GM19240 (cell line): ENCODE data around the gene STX16.

Source experiments
- DNase-seq: peaks from one replicate; pipeline ENCODE4 v3.0.0; 2011; ENCODE audit warnings: low spot score; ENCODE audit not compliant: insufficient read length

The STX16 gene

DNA sequence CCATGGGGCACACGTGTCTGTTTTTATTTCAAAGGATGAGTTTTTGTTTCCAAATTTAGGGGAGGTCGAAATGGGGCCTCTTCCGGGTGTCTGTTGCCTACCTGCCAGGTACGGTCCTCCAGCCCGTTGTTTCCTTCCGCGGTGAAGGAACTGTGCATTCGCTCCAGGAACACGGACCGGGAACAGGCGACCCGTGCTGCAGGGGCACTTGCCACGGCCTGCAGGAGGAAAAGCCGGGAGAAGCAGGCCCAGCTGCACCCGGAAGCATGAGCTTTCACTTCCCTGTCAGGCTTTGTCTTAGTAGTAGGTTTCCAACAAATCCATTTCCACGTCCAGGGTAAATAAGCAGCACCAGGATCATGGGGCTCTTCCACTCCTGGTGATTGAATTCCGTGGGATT, 24.6 kb downstream of the STX16 start:
- no peak for DNase-seq

GRCh38 chr20:58676161-58676560, 25.1 kb downstream of the STX16 start:
- no peak for DNase-seq

DNA sequence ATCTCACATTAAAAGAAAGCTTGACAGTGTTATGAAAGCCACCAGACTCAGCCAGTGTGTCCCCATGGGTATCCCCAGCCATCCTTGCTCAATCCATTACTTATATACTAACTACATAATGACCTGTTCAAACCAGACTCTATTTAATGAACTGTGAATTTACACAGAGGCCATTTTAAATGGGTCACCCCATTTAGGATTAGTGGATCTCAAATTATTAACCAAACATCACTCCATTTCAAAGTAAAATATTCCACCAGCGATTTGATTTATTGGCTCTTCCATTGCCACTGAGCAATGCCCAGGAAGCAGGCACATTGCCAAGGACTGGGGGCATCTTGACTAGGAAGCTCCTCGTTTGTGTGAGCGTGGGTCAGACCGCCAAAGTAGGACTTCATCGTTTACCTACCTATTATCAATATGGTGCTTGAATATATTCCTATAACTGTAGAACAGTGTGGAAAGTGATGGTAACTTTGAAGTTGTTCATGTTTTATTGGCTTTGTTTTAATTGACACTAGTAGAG, 26.1 kb downstream of the STX16 start:
- DNase-seq, result no peak

GRCh38 chr20:58677808-58678207, 26.7 kb downstream of the STX16 start:
- no peak for DNase-seq

GRCh38 chr20:58678806-58679205, 27.7 kb downstream of the STX16 start:
- no peak for DNase-seq

DNA sequence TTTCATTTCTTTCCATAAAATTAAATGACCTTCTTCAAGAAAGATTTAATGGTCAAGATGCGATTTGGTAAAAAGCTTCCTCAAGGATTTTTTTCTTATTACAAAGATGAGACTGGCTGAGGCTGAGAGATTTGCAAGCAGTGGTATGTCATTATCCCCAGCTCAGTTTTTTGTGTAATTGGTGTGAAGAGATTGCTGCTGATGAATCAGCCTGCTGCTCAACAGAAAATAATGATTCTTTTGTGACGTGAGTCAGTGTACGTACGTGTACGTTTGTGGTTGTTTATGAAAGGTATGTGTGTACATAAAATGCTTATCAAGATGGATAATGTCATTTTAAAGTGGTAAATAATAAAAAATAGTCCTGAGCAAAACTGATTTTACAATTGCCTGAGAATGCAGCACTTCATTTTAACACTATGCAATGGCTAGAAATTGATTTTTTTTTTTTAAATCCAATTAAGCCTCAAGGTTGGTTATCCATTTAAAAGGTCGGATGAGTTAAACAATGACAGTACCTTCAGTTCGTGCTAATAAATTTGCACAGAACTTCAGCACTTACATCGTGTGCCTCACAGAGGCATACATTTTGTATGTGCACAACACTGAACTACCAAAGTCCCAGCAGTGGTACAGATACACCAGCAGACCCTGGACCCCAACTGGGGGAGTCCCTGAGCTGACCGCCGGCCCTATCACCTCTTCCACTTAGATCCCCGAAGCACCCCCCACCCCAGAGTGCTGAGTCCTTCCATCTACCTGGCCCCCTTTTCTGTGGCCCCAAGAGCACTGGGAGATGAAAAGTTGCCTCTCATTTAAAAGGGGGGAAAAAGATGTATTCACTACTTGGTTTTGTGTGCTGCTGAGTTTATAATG, 31.8 kb downstream of the STX16 start:
- no peak for DNase-seq

- DNase-seq, result no peak
Observed at GRCh38 chr20:58684291-58684690, 33.2 kb downstream of the STX16 start.

- DNase-seq, result no peak
Observed at GRCh38 chr20:58685988-58686387, 34.9 kb downstream of the STX16 start.

DNA sequence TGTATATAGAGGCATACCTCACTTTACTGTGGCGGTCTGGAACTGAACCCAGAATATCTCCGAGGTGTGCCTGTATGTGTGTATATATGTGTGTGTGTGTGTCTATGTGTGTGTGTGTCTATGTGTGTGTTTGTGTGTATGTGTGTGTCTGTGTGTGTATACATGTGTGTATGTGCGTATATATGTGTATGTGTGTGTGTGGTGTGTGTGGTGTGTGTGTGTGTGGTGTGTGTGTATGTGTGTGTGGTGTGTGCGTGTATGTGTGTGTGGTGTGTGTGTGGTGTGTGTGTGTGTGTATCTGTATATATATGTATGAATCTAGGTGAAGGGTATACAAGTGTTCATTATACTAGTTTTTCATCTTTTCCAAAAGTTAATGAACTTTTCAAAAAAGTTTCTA, 37.3 kb downstream of the STX16 start:
- no peak for DNase-seq

DNA sequence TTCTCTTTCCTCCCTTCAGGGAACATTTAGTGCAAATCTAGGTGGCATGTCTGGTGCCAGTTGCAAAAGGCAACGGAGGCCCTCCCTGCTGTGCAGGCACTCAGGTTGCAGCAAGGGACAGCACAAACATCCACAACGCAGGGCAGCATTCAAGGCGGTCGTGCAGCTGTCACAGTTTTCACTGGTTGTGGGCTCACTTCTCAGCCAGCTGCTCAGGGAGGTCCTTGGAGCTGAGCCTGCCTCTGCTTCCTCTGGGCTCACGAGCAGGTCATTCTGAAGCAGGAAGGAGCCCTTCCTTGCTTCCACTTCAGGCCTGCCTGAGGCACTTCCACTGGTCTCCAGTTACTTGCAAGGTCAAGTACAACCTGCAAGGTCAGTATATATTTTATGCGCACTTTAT, 37.8 kb downstream of the STX16 start:
- DNase-seq, result no peak

GRCh38 chr20:58690396-58691135, 39.5 kb downstream of the STX16 start:
- DNase-seq, result no peak

GRCh38 chr20:58691773-58692578, 40.9 kb downstream of the STX16 start:
- no peak for DNase-seq

DNA sequence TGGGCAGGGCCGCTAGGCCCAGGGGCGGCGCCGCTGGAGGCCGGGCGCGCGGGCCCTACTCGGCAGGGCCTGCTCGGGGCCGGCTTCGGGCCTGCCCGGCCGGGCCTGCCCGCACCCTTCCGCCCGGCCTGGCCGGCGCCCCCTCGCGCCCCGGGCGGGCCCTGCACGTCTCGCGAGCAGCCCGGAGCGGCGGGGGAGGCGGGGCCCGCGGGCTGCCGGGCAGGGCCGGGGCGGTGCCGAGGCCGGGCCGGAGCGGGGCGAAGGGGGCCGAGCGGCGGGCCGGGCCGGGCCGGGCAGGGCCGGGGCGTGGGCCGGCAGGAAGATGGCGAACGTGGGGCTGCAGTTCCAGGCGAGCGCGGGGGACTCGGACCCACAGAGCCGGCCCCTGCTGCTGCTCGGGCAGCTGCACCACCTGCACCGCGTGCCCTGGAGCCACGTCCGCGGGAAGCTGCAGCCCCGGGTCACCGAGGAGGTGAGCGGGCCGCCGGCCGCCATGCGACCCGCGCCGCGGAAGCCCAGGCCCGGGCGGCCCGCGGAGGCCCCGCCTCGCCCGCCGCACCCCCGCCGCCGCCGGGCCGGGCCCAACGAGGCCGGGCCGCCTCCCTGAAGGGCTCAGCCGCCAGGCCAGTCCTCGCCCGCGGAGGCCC, 41.6 kb downstream of the STX16 start, which contains the start of gene NPEPL1:
Gene NPEPL1, plus strand, starts transcription at position 222 of the 647 bp plus-strand sequence. Its CDS starts 101 bp downstream, at position 323.
- peak; percentile 90 for DNase-seq

DNA sequence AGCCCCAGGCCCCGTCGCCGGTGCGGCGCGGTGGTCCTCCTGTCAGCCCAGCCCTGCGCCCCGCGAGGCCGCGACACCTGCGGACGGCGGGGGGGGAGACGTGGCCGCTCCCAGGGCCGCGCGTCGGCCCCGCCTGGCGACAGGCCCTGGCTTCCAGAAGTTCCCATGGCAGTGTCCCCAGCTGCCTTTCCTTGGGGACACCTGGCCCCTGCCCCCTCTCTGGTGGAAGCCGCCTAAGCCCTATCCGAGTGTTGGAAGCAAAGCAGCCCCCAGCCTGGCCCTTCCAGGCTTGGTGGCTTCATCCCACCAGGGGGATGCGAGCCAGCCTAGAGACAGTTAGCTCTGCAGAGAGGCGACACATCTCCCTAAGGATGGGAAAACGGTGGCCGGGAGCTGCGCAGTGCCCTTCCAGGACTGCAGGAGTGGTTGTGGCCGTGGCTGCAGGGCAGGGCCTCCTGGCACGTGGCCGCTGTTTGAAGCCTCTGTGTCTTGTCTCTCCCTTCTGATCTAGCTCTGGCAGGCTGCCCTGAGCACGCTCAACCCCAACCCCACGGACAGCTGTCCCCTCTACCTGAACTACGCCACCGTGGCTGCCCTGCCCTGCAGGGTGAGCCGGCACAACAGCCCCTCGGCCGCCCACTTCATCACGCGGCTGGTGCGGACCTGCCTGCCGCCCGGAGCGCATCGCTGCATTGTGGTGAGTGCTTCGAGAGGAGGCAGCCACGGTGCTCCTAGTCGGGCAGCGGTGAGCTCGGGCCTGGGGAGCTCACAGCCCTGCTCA, 42.3 kb downstream of the STX16 start:
- DNase-seq, result no peak

DNA sequence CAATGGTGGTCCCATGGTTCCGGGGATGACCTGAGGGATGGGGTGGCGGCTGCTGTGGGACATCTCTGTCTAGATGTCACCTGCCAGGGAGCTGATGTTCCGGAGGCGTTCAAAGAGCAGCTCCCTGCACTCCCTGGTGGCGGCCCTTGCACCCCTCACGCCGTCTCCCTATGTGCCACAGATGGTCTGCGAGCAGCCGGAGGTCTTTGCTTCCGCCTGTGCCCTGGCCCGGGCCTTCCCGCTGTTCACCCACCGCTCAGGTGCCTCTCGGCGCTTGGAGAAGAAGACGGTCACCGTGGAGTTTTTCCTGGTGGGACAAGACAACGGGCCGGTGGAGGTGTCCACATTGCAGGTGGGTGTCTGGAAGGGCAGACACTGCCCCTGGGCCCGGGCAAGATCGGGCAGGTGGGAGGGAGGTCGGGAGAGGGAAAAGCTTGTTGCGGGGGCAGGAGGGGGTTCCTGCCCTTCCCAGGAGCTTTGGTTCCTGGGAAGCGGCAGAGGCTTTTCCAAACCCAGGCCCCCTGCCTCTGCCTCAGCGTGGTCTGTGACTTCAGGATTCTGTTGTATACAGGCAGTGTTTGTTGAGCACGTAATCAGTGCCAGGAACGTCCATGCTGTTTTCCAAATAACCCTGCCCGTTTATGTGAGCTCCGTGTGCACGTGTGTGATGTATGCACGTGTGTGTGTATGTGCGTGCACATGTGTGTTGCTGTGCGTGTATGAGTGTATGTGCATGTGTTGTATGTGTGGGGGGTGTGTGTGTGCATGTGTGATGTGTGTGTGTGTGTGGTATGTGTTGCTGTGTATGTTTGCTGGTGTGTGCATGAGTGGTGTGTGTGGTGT, 43.4 kb downstream of the STX16 start:
- no peak for DNase-seq

DNA sequence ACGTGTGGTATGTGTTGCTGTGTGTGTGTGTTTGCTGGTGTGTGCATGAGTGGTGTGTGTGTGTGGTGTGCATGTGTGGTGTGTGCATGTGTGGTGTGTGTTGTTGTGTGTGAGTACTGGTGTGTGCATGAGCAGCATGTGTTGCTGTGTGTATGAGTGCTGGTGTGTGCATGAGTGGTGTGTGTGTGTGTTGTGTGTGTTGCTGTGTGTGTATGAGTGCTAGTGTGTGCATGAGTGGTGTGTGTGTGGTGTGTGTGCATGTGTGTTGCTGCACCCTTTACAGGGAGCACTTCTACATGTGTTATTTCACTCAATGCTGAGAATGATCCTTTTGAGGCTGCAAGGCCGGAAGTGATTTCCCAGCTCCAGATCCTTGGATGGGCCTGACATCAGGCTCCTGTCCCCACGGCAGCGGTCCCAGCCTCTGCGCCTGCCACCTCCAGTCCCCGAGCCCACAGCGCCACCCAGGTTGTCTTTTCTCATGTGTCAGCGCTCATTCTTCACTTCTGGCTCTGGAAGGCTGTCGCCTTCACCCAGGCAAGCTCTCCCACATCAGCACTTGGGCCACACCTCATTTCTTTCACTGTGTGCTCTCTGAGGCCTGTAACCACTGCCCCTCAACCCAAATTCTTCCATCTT, 44.1 kb downstream of the STX16 start:
- no peak for DNase-seq

DNA sequence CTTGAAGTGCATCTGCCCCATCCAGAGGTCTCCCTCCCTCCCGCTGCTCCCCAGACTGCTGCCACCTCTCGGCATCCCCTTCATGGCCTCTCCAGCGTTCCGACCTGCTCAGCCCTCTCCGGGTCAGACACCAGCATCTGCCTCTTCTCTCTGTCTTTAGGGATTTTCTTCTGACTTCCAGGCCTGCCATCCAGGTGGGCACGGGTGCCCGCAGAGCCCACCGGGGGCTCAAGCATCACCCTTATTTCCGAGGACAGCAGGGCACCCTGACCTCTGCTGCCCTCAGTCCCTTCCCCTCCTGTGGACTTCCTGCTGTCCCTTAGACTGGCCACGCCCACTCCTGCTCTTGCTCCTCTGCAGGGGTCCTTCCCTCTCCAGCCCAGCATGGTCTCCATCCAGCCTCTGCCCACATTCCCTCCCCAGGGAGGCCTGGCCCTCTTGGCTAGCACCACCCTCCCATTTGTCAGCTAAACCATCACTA, 44.9 kb downstream of the STX16 start:
- no peak for DNase-seq

- DNase-seq, result no peak
Observed at GRCh38 chr20:58696411-58696961, 45.4 kb downstream of the STX16 start.
